ENCODE data around the gene ODF4. TPM values are rescaled to one million over a fixed set of nuclear protein-coding genes. Genes with fewer than 3 reads are reported as not detected.

ODF4 gene
- total RNA-seq, 4 donors from 2014 or later: not detected

DNA sequence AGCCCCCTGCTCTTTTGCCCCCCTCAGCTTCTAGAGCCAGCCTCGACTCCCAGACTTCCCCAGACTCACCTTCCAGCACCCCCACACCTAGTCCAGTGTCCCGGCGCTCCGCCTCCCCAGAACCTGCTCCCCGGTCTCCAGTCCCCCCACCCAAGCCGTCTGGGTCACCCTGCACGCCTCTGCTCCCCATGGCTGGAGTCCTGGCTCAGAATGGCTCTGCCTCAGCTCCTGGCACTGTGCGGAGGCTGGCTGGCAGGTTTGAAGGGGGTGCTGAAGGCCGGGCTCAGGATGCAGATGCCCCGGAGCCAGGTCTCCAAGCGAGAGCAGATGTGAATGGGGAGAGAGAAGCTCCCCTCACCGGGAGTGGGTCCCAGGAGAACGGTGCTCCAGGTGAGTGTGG, 27.4 kb upstream of the ODF4 start:
- TF ChIP-seq POLR2AphosphoS5 (IDR thresholded peaks at IDR 0.05) (no peak), EP300 (IDR thresholded peaks at IDR 0.05) (no peak), CTCF (IDR thresholded peaks at IDR 0.05) (no peak), POLR2A (IDR thresholded peaks at IDR 0.05) (no peak)
- 40 to 86% methylated on average over 1 to 2 of the region's 13 CpGs for WGBS, 2 donors (ENCODE audit: low coverage in 1 of 2)
- Histone ChIP-seq H3K4me3 (peak overlapping the region in 1 of 2 donors; percentile 41), H3K9me3 (no peaks in the 10 kb centered on the region), H3K27me3 (peaks cover 72% of the 10 kb centered on the region), H3K36me3 (no peaks in the 10 kb centered on the region), H3K27ac (peak overlapping the region in 1 of 4 donors; percentile 69), H3K4me1 (peaks cover 0 to 14% (median 0%) of the 10 kb centered on the region in 3 donors)
- no peak for ATAC-seq

- Histone ChIP-seq H3K27ac (no peak overlapping the region), H3K4me1 (peaks cover 0 to 14% (median 0%) of the 10 kb centered on the region in 3 donors), H3K36me3 (no peaks in the 10 kb centered on the region), H3K27me3 (peaks cover 77% of the 10 kb centered on the region), H3K4me3 (peak overlapping the region in 1 of 2 donors; percentile 41), H3K9me3 (no peaks in the 10 kb centered on the region)
- 76% methylated on average over 5 of the region's 16 CpGs; no CpG with 5 or more reads in 1 of the 2 donors for WGBS, 2 donors (ENCODE audit: low coverage in 1 of 2)
- no peak for ATAC-seq
- no peak for TF ChIP-seq CTCF (IDR thresholded peaks at IDR 0.05)
Measured at GRCh38 chr17:8312726-8313600, 26.7 kb upstream of the ODF4 start.

DNA sequence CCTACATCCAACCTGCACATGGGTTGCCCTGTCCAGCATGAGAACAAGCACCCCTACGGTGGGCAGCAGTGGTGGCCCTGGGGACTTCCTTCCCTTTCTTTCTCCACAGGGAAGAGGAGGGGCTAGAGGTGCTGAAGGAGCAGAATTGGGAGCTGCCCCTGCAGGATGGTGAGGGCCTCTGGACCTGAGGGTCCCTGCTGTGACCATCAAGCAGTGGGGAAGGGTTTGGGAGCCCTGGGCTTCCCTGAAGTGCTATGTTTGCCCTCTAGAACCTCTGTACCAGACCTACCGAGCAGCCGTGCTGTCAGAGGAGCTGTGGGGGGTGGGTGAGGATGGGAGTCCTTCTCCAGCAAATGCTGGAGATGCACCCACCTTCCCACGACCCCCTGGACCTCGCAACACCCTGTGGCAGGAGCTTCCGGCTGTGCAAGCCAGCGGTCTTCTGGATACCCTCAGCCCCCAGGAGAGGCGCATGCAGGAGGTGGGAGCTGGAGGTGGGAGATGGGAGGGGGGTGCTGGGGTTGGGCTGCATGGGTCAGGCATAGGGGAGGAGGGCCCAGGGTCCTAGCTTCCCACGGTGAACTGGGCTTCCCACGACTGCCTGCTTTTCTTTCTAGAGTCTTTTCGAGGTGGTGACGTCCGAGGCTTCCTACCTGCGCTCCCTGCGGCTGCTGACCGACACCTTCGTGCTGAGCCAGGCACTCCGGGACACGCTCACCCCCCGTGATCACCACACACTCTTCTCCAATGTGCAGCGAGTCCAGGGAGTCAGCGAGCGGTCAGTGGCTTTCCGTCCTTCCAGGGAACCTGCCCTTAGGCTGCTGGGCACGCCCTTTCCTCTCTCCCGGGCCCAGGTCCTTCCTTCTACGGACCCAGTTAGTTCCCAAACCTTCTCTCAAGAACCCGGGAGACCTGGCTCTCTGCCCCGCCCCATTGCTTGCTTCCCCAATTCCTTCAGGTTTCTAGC, 24.6 kb upstream of the ODF4 start:
- Histone ChIP-seq H3K4me1 (peaks cover 0 to 14% (median 0%) of the 10 kb centered on the region in 3 donors), H3K27me3 (peaks cover 93% of the 10 kb centered on the region), H3K36me3 (no peaks in the 10 kb centered on the region), H3K9me3 (no peaks in the 10 kb centered on the region), H3K27ac (no peak overlapping the region), H3K4me3 (no peak overlapping the region)
- TF ChIP-seq CTCF (IDR thresholded peaks at IDR 0.05): no peak
- TF ChIP-seq EP300 (IDR thresholded peaks at IDR 0.05): no peak
- TF ChIP-seq POLR2A (IDR thresholded peaks at IDR 0.05): no peak
- TF ChIP-seq POLR2AphosphoS5 (IDR thresholded peaks at IDR 0.05): no peak
- no peak for ATAC-seq
- 18% methylated on average over 9 of the region's 29 CpGs; no CpG with 5 or more reads in 1 of the 2 donors for WGBS, 2 donors (ENCODE audit: low coverage in 1 of 2)

DNA sequence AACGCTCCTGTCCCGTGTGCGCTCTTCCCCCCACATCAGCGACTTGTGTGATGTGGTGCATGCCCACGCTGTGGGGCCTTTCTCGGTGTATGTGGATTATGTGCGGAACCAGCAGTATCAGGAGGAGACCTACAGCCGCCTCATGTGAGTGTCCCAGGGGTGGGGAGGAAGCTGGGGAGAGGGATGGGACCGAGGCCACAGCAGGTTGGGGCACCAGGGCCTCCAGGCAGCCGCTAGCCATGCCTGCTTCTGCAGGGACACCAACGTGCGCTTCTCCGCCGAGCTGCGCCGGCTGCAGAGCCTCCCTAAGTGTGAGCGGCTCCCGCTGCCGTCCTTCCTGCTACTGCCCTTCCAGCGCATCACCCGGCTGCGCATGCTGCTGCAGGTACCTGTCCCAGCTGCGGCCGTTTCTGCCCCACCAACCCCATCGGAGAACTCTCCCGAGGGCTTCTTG, 23.8 kb upstream of the ODF4 start:
- no peak for TF ChIP-seq EP300 (IDR thresholded peaks at IDR 0.05)
- no peak for TF ChIP-seq CTCF (IDR thresholded peaks at IDR 0.05)
- no peak for TF ChIP-seq POLR2AphosphoS5 (IDR thresholded peaks at IDR 0.05)
- TF ChIP-seq POLR2A (IDR thresholded peaks at IDR 0.05): no peak
- Histone ChIP-seq H3K27ac (no peak overlapping the region), H3K27me3 (peaks cover 86% of the 10 kb centered on the region), H3K36me3 (no peaks in the 10 kb centered on the region), H3K4me3 (no peak overlapping the region), H3K4me1 (peaks cover 0 to 14% (median 0%) of the 10 kb centered on the region in 3 donors), H3K9me3 (no peaks in the 10 kb centered on the region)
- ATAC-seq: no peak
- 36% methylated on average over 8 of the region's 26 CpGs; no CpG with 5 or more reads in 1 of the 2 donors for WGBS, 2 donors (ENCODE audit: low coverage in 1 of 2)
